ENCODE measurements around the gene IER3. TPM values are rescaled to one million over a fixed set of nuclear protein-coding genes. Genes with fewer than 3 reads are reported as not detected.
"Not testable (repeated sequence)": the region's sequence is repeated elsewhere in the genome, so short reads cannot be mapped to it uniquely, and the experiment has no call there.

The IER3 gene
- total and polyA plus RNA-seq, 2 of the 13 experiments (the other 11 are each of a cell fraction or from before 2014, with no cell fraction given): 51.1 to 131 TPM

GRCh38 chr6:30723843-30724741, 20.3 kb downstream of the IER3 start (continued):
- TF ChIP-seq, protein P1, sequence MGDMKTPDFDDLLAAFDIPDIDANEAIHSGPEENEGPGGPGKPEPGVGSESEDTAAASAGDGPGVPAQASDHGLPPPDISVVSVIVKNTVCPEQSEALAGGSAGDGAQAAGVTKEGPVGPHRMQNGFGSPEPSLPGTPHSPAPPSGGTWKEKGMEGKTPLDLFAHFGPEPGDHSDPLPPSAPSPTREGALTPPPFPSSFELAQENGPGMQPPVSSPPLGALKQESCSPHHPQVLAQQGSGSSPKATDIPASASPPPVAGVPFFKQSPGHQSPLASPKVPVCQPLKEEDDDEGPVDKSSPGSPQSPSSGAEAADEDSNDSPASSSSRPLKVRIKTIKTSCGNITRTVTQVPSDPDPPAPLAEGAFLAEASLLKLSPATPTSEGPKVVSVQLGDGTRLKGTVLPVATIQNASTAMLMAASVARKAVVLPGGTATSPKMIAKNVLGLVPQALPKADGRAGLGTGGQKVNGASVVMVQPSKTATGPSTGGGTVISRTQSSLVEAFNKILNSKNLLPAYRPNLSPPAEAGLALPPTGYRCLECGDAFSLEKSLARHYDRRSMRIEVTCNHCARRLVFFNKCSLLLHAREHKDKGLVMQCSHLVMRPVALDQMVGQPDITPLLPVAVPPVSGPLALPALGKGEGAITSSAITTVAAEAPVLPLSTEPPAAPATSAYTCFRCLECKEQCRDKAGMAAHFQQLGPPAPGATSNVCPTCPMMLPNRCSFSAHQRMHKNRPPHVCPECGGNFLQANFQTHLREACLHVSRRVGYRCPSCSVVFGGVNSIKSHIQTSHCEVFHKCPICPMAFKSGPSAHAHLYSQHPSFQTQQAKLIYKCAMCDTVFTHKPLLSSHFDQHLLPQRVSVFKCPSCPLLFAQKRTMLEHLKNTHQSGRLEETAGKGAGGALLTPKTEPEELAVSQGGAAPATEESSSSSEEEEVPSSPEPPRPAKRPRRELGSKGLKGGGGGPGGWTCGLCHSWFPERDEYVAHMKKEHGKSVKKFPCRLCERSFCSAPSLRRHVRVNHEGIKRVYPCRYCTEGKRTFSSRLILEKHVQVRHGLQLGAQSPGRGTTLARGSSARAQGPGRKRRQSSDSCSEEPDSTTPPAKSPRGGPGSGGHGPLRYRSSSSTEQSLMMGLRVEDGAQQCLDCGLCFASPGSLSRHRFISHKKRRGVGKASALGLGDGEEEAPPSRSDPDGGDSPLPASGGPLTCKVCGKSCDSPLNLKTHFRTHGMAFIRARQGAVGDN (CRISPR knock-in tag; IDR thresholded peaks at IDR 0.05): peak; percentile 45
- 0 out of 2 replicates have a peak, but pooled peaks have one; percentile 25 for TF ChIP-seq ZFX (CRISPR knock-in tag; IDR thresholded peaks at IDR 0.05; ENCODE audit: low read depth)

- DNase-seq (ENCODE audit: low spot score); H3K27ac ChIP-seq (ENCODE audit: extremely low read length, insufficient read depth, low read length); FAIRE-seq; H2AFZ ChIP-seq (ENCODE audit: low read length); H3K4me3 ChIP-seq (replicated peaks in 1 of 3; ENCODE audit: insufficient read depth in 1 of 3, low read depth in 2 of 3, low read length in 3 of 3); H3K9me3 ChIP-seq (ENCODE audit: low read length); ATAC-seq; H3K9ac ChIP-seq (ENCODE audit: insufficient read depth, low read depth, low read length); H3K27me3 ChIP-seq (ENCODE audit: control insufficient read depth in 1 of 2, insufficient read depth in 2 of 2, low read length in 2 of 2); BruUV-seq (replicated peaks): not testable (repeated sequence)
- CTCF ChIA-PET (ENCODE audit: low intra/inter-chr PET ratio, low total read pairs): interaction anchor here (0.9 to 3.5 kb wide), 9 partner anchors 8 to 154 kb away, joined by 3 to 130 read pairs (median 4); partner anchors contain the start of gene DHX16
- in situ Hi-C loops (cut with HindIII; ENCODE audit: extremely low pct_ligation_motif_present, low pct_unique_long_range_greater_than_20kb): loop anchor here (5.0 to 10.0 kb wide), 2 partner anchors 46 to 238 kb away; partner anchors contain the start of gene HLA-E
- POLR2A ChIA-PET: interaction anchor here (0.9 to 5.0 kb wide), 14 partner anchors 8 to 108 kb away, joined by 3 to 92 read pairs (median 10); partner anchors contain the start of genes DHX16, FLOT1, IER3 and MRPS18B
- WGBS (ENCODE audit: low lambda C conversion rate): 95% methylated on average over 16 of the region's 16 CpGs
- 0 out of 2 replicates have a peak, but pooled peaks have one; percentile 5 for TF ChIP-seq YEATS2 (CRISPR knock-in tag; IDR thresholded peaks at IDR 0.05; ENCODE audit: borderline replicate concordance)
- 0 out of 2 replicates have a peak, but pooled peaks have one; percentile 8 for TF ChIP-seq SIN3A (IDR thresholded peaks at IDR 0.05; ENCODE audit: borderline replicate concordance, low read depth, low read length)
- TF ChIP-seq, protein P2, sequence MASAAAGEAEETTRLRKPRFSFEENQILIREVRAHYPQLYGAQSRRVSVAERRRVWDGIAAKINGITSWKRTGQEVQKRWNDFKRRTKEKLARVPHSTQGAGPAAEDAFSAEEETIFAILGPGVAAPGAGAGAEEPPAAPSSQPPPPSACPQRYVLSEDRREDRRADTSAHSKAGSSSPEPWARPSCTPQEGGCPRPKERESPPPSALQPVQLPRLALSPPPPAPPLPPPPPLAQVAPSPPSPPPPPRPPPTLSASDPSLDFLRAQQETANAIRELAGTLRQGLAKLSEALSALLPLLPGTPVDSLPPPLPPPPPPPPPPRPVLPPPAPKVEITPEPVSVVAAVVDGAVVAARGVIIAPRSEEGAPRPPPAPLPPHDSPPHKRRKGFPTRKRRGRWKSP (CRISPR knock-in tag; IDR thresholded peaks at IDR 0.05): peak; percentile 41; the same call in 1 of the 2 replicates
- TF ChIP-seq, protein P3, sequence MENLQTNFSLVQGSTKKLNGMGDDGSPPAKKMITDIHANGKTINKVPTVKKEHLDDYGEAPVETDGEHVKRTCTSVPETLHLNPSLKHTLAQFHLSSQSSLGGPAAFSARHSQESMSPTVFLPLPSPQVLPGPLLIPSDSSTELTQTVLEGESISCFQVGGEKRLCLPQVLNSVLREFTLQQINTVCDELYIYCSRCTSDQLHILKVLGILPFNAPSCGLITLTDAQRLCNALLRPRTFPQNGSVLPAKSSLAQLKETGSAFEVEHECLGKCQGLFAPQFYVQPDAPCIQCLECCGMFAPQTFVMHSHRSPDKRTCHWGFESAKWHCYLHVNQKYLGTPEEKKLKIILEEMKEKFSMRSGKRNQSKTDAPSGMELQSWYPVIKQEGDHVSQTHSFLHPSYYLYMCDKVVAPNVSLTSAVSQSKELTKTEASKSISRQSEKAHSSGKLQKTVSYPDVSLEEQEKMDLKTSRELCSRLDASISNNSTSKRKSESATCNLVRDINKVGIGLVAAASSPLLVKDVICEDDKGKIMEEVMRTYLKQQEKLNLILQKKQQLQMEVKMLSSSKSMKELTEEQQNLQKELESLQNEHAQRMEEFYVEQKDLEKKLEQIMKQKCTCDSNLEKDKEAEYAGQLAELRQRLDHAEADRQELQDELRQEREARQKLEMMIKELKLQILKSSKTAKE (CRISPR knock-in tag; IDR thresholded peaks at IDR 0.05; ENCODE audit: borderline replicate concordance): 0 out of 2 replicates have a peak, but pooled peaks have one; percentile 15
- peak; percentile 14 for TF ChIP-seq RBM22 (optimal IDR thresholded peaks at IDR 0.05; ENCODE audit: low read length)
- peak in 1 of 2 experiments; percentile 18; a peak in 2 of 4 replicates for TF ChIP-seq POLR2A (IDR thresholded peaks at IDR 0.05; ENCODE audit: insufficient read depth in 1 of 2, low read depth in 2 of 2, low read length in 2 of 2)
- 0 out of 2 replicates have a peak, but pooled peaks have one; percentile 23 for TF ChIP-seq REL (CRISPR knock-in tag; conservative IDR thresholded peaks at IDR 0.05)
- H3K36me3 ChIP-seq (replicated peaks in 1 of 2; ENCODE audit: control insufficient read depth in 1 of 2, insufficient read depth in 2 of 2, low read length in 2 of 2): peaks cover 17 to 44% of the 10 kb centered on the region in 2 experiments
- peaks cover 46% of the 10 kb centered on the region for H3K79me2 ChIP-seq (ENCODE audit: insufficient read depth, low read length)
- H3K4me1 ChIP-seq (ENCODE audit: insufficient read depth, low read length): peaks cover 53% of the 10 kb centered on the region
- H3K4me2 ChIP-seq (ENCODE audit: low read depth, low read length): peak overlapping the region; percentile 82; the same call in 1 of the 2 replicates
- intact Hi-C loops (cut with micrococcal nuclease; ENCODE audit: unreplicated experiment): loop anchor here (5.0 kb wide), 2 partner anchors 154 to 241 kb away; no protein-coding TSS in a partner anchor
- peaks cover 44% of the 10 kb centered on the region for H4K20me1 ChIP-seq (ENCODE audit: insufficient read depth, low read length)
Measured at GRCh38 chr6:30723159-30723842, 21.0 kb downstream of the IER3 start.
